H9 (cell line): Measurements from ENCODE around the gene OR2AK2. TPM values are rescaled to one million over a fixed set of nuclear protein-coding genes. Genes with fewer than 3 reads are reported as not detected.

Source experiments
- DNase-seq: peaks from one replicate; pipeline ENCODE4 v3.0.0-alpha.2; 2017
- H2AFZ ChIP-seq: one replicate; pipeline ENCODE4 v1.6.1; 2013; ENCODE audit warnings: mild to moderate bottlenecking, low read length, control low read depth, moderate library complexity
- H2AK5ac ChIP-seq: 2 replicates; pipeline ENCODE4 v1.6.1; 2013; ENCODE audit warnings: low read length, control low read depth, mixed read lengths; ENCODE audit not compliant: insufficient read length
- H2BK120ac ChIP-seq: one replicate; pipeline ENCODE4 v1.6.1; 2013; ENCODE audit warnings: low read depth, mild to moderate bottlenecking, low read length, control low read depth, inconsistent platforms; ENCODE audit not compliant: poor library complexity, severe bottlenecking
- H2BK12ac ChIP-seq: 2 replicates; pipeline ENCODE4 v1.6.1; 2013; ENCODE audit warnings: low read length, control low read depth, mixed read lengths, low read depth; ENCODE audit not compliant: insufficient read length
- H2BK15ac ChIP-seq: 2 replicates; pipeline ENCODE4 v1.6.1; 2013; ENCODE audit warnings: low read depth, low read length, control low read depth
- H2BK20ac ChIP-seq: one replicate; pipeline ENCODE4 v1.6.1; 2013; ENCODE audit warnings: low read depth, mild to moderate bottlenecking, low read length, control low read depth, inconsistent platforms; ENCODE audit not compliant: poor library complexity, severe bottlenecking
- H2BK5ac ChIP-seq: 2 replicates; pipeline ENCODE4 v1.6.1; 2013; ENCODE audit warnings: low read length, control low read depth, mixed read lengths; ENCODE audit not compliant: insufficient read length
- H3K14ac ChIP-seq: 2 replicates; pipeline ENCODE4 v1.6.1; 2013; ENCODE audit warnings: low read length, control low read depth; ENCODE audit not compliant: insufficient read depth
- H3K18ac ChIP-seq: 2 replicates; pipeline ENCODE4 v1.6.1; 2013; ENCODE audit warnings: low read depth, mild to moderate bottlenecking, mixed read lengths, low read length, control low read depth; ENCODE audit not compliant: insufficient read length
- H3K23ac ChIP-seq: 2 replicates; pipeline ENCODE4 v1.6.1; 2013; ENCODE audit warnings: low read length, control low read depth, mixed read lengths, low read depth; ENCODE audit not compliant: insufficient read length
- H3K23me2 ChIP-seq: 2 replicates; pipeline ENCODE4 v1.6.1; 2013; ENCODE audit warnings: low read depth, mild to moderate bottlenecking, mixed read lengths, low read length, control low read depth; ENCODE audit not compliant: insufficient read length, poor library complexity, severe bottlenecking
- H3K27ac ChIP-seq: 2 replicates; pipeline ENCODE4 v1.5.1; 2013; ENCODE audit warnings: low read length, control low read depth, mixed read lengths, low read depth; ENCODE audit not compliant: insufficient read length
- H3K27me3 ChIP-seq: 2 replicates; pipeline ENCODE4 v1.6.1; 2013; ENCODE audit warnings: low read length, control low read depth, inconsistent platforms; ENCODE audit not compliant: insufficient read depth
- H3K4ac ChIP-seq: 2 replicates; pipeline ENCODE4 v1.6.1; 2013; ENCODE audit warnings: low read depth, mild to moderate bottlenecking, control low read depth, inconsistent platforms, low read length, moderate library complexity
- H3K4me1 ChIP-seq: 2 replicates; pipeline ENCODE4 v1.6.1; 2013; ENCODE audit warnings: low read length, control low read depth, inconsistent platforms; ENCODE audit not compliant: insufficient read depth
- H3K4me2 ChIP-seq: 2 replicates; pipeline ENCODE4 v1.6.1; 2013; ENCODE audit warnings: low read length, control low read depth, mixed read lengths; ENCODE audit not compliant: insufficient read length, insufficient read depth
- H3K56ac ChIP-seq: 2 replicates; pipeline ENCODE4 v1.6.1; 2013; ENCODE audit warnings: low read depth, mild to moderate bottlenecking, mixed read lengths, low read length, control low read depth; ENCODE audit not compliant: insufficient read length
- H3K79me1 ChIP-seq: 2 replicates; pipeline ENCODE4 v1.6.1; 2013; ENCODE audit warnings: low read depth, mild to moderate bottlenecking, moderate library complexity, low read length, control low read depth, inconsistent platforms; ENCODE audit not compliant: insufficient read depth, poor library complexity, severe bottlenecking
- H3K79me2 ChIP-seq: 2 replicates; pipeline ENCODE4 v1.6.1; 2013; ENCODE audit warnings: low read length, control low read depth, inconsistent platforms; ENCODE audit not compliant: insufficient read depth
- H3K9ac ChIP-seq: 2 replicates; pipeline ENCODE4 v1.6.1; 2013; ENCODE audit warnings: low read length, control low read depth, mixed read lengths; ENCODE audit not compliant: insufficient read length; ENCODE audit errors: extremely low read depth
- H3K9me3 ChIP-seq: one replicate; pipeline ENCODE4 v1.6.1; 2013; ENCODE audit warnings: low read depth, low read length, inconsistent platforms; ENCODE audit not compliant: control insufficient read depth
- H3T11ph ChIP-seq: one replicate; pipeline ENCODE4 v1.6.1; 2013; ENCODE audit warnings: mild to moderate bottlenecking, low read length, control low read depth, inconsistent platforms
- H4K20me1 ChIP-seq: one replicate; pipeline ENCODE4 v1.6.1; 2013; ENCODE audit not compliant: control insufficient read depth, insufficient read length, insufficient read depth
- H4K5ac ChIP-seq: 2 replicates; pipeline ENCODE4 v1.6.1; 2013; ENCODE audit warnings: low read depth, mild to moderate bottlenecking, mixed read lengths, low read length, control low read depth; ENCODE audit not compliant: insufficient read length
- H4K8ac ChIP-seq: replicated peaks from 2 replicates; pipeline ENCODE4 v1.6.1; 2013; ENCODE audit warnings: low read length, control low read depth, mixed read lengths, low read depth; ENCODE audit not compliant: insufficient read length
- H4K91ac ChIP-seq: 2 replicates; pipeline ENCODE4 v1.6.1; 2013; ENCODE audit warnings: low read depth, mild to moderate bottlenecking, moderate library complexity, mixed read lengths, low read length, control low read depth; ENCODE audit not compliant: insufficient read length
- H3K27ac Mint-ChIP-seq, 3 experiments: 2 replicates in 2 of 3; 3 replicates in 1 of 3; pipeline ENCODE4 v1.8.0; 2020 to 2021; ENCODE audit warnings: mixed read lengths in 3 of 3, mild to moderate bottlenecking in 1 of 3, moderate library complexity in 1 of 3
- H3K27me3 Mint-ChIP-seq: 2 replicates; pipeline ENCODE4 v1.8.0; 2021; ENCODE audit warnings: low read depth, mild to moderate bottlenecking, moderate library complexity, mixed read lengths
- H3K36me3 Mint-ChIP-seq, 3 experiments: 2 replicates in 2 of 3; 3 replicates in 1 of 3; pipeline ENCODE4 v1.8.0; 2020 to 2021; ENCODE audit warnings: low read depth in 3 of 3, mixed read lengths in 3 of 3; ENCODE audit not compliant: insufficient read depth in 1 of 3
- H3K4me1 Mint-ChIP-seq, 2 experiments: 2 replicates each; pipeline ENCODE4 v1.8.0; 2020; ENCODE audit warnings: mixed read lengths in 2 of 2
- H3K4me3 Mint-ChIP-seq, 2 experiments: 2 replicates in 1 of 2; 3 replicates in 1 of 2; pipeline ENCODE4 v1.8.0; 2020 to 2021; ENCODE audit warnings: mild to moderate bottlenecking in 2 of 2, mixed read lengths in 2 of 2, moderate library complexity in 1 of 2
- H3K9me3 Mint-ChIP-seq, 2 experiments: 2 replicates in 1 of 2; 3 replicates in 1 of 2; pipeline ENCODE4 v1.8.0; 2020; ENCODE audit warnings: mild to moderate bottlenecking in 2 of 2, mixed read lengths in 2 of 2, moderate library complexity in 1 of 2
- WGBS: extraction: QIAGEN DNeasy Blood & Tissue Kit; methylation state at CpG from one replicate; pipeline ENCODE4 v1.1.7; 2013; ENCODE audit warnings: missing lambda C conversion rate, low lambda C conversion rate, mixed read lengths; ENCODE audit not compliant: insufficient read length; ENCODE audit errors: extremely low coverage; 5-methylcytosine and 5-hydroxymethylcytosine counted together
- total RNA-seq: library from RNA; stranded (reverse); gene quantifications from 2 replicates; pipeline ENCODE4 v1.2.1, GENCODE V29; 2021
- TF ChIP-seq, protein P1 (sequence below): fragments of 200-600 bp; sonication (generic); conservative IDR thresholded peaks from 3 replicates; pipeline ENCODE4 v1.8.0; 2021; ENCODE audit warnings: antibody characterized with exemption, mild to moderate bottlenecking

Gene OR2AK2
- total RNA-seq, 1 experiment from 2014 or later = not detected

DNA sequence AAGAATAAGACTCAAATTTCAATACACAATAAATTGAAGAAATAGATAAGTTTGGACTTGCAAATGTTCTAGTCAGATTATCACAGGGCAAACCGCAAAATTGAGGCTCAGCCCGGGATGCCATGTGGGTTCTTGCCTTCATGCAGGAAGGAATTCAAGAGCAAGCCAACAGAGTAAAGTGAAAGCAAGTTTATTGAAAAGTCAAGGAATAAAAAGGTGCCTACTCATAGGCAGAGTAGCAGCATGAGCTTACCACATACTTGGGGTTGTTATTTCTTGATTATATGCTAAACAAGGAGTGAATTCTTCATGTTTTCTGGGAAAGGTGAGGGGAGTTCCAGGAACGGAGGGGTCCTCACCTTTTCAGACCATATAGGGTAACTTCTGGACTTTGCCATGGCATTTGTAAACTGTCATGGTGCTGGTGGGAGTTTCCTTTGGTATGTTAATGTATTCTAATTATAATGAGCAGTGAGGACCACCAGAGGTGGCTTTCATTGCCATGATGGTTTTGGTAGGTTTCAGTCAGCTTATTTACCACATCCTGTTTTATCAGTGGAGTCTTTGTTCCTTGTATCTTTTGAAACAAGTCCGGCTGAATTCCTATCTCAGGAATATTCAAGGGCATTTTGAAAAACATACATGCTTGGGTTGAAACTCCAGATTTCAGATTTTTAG is 2.0 kb upstream of the OR2AK2 start:
- Histone ChIP-seq H3K79me2 (no peaks in the 10 kb centered on the region), H3K4me1 (no peaks in the 10 kb centered on the region), H3K23me2 (no peaks in the 10 kb centered on the region), H3K9ac (no peak overlapping the region), H2BK20ac (no peak overlapping the region), H3K14ac (no peak overlapping the region), H3K18ac (no peak overlapping the region), H3K4me2 (no peak overlapping the region), H2BK120ac (no peak overlapping the region), H3K4ac (no peak overlapping the region), H3K56ac (no peak overlapping the region), H2BK15ac (no peak overlapping the region), H2AK5ac (no peak overlapping the region), H2BK12ac (no peak overlapping the region), H2AFZ (no peak overlapping the region), H3K9me3 (peaks cover 50% of the 10 kb centered on the region), H4K91ac (no peak overlapping the region), H4K5ac (no peak overlapping the region), H3K27ac (no peak overlapping the region), H4K8ac (no peak overlapping the region), H3K27me3 (no peaks in the 10 kb centered on the region), H3K23ac (no peak overlapping the region), H3K79me1 (no peaks in the 10 kb centered on the region), H4K20me1 (no peaks in the 10 kb centered on the region), H2BK5ac (no peak overlapping the region), H3T11ph (no peak overlapping the region)
- no CpG with 5 or more reads among the region's 4 CpGs for WGBS
- Mint-ChIP-seq H3K4me3 (no peak overlapping the region), H3K36me3 (peaks cover 0 to 15% (median 5%) of the 10 kb centered on the region in 3 experiments; a peak in 4 of 7 replicates), H3K9me3 (peaks cover 69 to 73% of the 10 kb centered on the region in 2 experiments), H3K27me3 (no peaks in the 10 kb centered on the region), H3K4me1 (no peaks in the 10 kb centered on the region), H3K27ac (no peak overlapping the region)
- no peak for DNase-seq
- TF ChIP-seq, protein P1, sequence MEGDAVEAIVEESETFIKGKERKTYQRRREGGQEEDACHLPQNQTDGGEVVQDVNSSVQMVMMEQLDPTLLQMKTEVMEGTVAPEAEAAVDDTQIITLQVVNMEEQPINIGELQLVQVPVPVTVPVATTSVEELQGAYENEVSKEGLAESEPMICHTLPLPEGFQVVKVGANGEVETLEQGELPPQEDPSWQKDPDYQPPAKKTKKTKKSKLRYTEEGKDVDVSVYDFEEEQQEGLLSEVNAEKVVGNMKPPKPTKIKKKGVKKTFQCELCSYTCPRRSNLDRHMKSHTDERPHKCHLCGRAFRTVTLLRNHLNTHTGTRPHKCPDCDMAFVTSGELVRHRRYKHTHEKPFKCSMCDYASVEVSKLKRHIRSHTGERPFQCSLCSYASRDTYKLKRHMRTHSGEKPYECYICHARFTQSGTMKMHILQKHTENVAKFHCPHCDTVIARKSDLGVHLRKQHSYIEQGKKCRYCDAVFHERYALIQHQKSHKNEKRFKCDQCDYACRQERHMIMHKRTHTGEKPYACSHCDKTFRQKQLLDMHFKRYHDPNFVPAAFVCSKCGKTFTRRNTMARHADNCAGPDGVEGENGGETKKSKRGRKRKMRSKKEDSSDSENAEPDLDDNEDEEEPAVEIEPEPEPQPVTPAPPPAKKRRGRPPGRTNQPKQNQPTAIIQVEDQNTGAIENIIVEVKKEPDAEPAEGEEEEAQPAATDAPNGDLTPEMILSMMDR = no peak
